Activated CD8-positive, alpha-beta memory T cell treated with anti-CD3 and anti-CD28 coated beads for 1 hour (primary cell): ENCODE results near the gene YDJC.
"Not testable (repeated sequence)": the region's sequence is repeated elsewhere in the genome, so short reads cannot be mapped to it uniquely, and the experiment has no call there.

Experiments
- DNase-seq, 2 donors: peaks; one replicate each; pipeline ENCODE4 v3.0.0-alpha.2; 2020; ENCODE audit warnings: low read depth in 1 of 2; ENCODE audit errors: extremely low read depth in 1 of 2

Gene YDJC

GRCh38 chr22:21611210-21611977 lies 18.4 kb downstream of the YDJC start:
- no peak for DNase-seq

- not testable (repeated sequence) for DNase-seq
Observed at GRCh38 chr22:21609556-21610157, 20.2 kb downstream of the YDJC start.

GRCh38 chr22:21606775-21607174 lies 23.0 kb downstream of the YDJC start:
- no peak for DNase-seq

- DNase-seq = no peak
Observed at GRCh38 chr22:21605887-21606564, 23.8 kb downstream of the YDJC start.

GRCh38 chr22:21603973-21604372 lies 25.8 kb downstream of the YDJC start:
- no peak for DNase-seq

- no peak for DNase-seq
Observed at GRCh38 chr22:21602579-21602978, 27.2 kb downstream of the YDJC start.

GRCh38 chr22:21599053-21599893 lies 30.5 kb downstream of the YDJC start:
- DNase-seq = no peak

- DNase-seq = no peak
Observed at GRCh38 chr22:21598302-21598701, 31.5 kb downstream of the YDJC start.

- DNase-seq = not testable (repeated sequence)
Observed at GRCh38 chr22:21596356-21597135, 33.3 kb downstream of the YDJC start.

- DNase-seq = no peak
Observed at GRCh38 chr22:21594865-21595452, 34.9 kb downstream of the YDJC start.

GRCh38 chr22:21593406-21594232 lies 36.2 kb downstream of the YDJC start:
- no peak for DNase-seq

- DNase-seq = no peak
Observed at GRCh38 chr22:21592422-21592821, 37.4 kb downstream of the YDJC start.

- no peak for DNase-seq
Observed at GRCh38 chr22:21591695-21592094, 38.1 kb downstream of the YDJC start.

GRCh38 chr22:21590809-21591641 lies 38.8 kb downstream of the YDJC start:
- DNase-seq = no peak

GRCh38 chr22:21589396-21589795 lies 40.4 kb downstream of the YDJC start:
- DNase-seq = no peak

- no peak for DNase-seq
Observed at GRCh38 chr22:21587803-21588611, 41.8 kb downstream of the YDJC start.

GRCh38 chr22:21585389-21585788 lies 44.4 kb downstream of the YDJC start:
- no peak for DNase-seq
